Peyer's patch (tissue), 4 donors: ENCODE results near the gene UGT1A8.

Experiments used
- CTCF ChIP-seq, 6 experiments: fragments of 450-650 bp in 4 of 6; fragments of 200-600 bp in 2 of 6; sonication (generic) in 1 of 6; IDR thresholded peaks; one replicate each; pipeline ENCODE4 v1.5.1; 2017 to 2019; ENCODE audit warnings: antibody characterized with exemption in 6 of 6, mild to moderate bottlenecking in 3 of 6, moderate library complexity in 1 of 6
- POLR2A ChIP-seq, 2 donors: fragments of 450-650 bp; IDR thresholded peaks; one replicate each; pipeline ENCODE4 v1.5.1; 2017; ENCODE audit warnings: antibody characterized with exemption in 2 of 2, mild to moderate bottlenecking in 2 of 2, moderate library complexity in 2 of 2

GRCh38 chr2:233803994-233804393, 186.6 kb downstream of the UGT1A8 start:
- TF ChIP-seq CTCF (IDR thresholded peaks at IDR 0.05), result no peak
- no peak for TF ChIP-seq POLR2A (IDR thresholded peaks at IDR 0.05)
